Breast epithelium (tissue), 3 donors: ENCODE measurements around the gene MRPL47.
A peak's percentile ranks its signal among the peaks of the same experiment; 100 is the strongest.

Source experiments
- POLR2A ChIP-seq: fragments of 450-650 bp; IDR thresholded peaks from one replicate; pipeline ENCODE4 v1.6.1; 2016; ENCODE audit warnings: antibody characterized with exemption, mild to moderate bottlenecking, moderate library complexity
- POLR2AphosphoS5 ChIP-seq, 3 donors: sonication (generic); formaldehyde crosslinking; IDR thresholded peaks; one replicate each; pipeline ENCODE4 v1.6.1; 2017; ENCODE audit warnings: antibody characterized with exemption in 3 of 3
- TF ChIP-seq, protein P1 (sequence below), 3 donors: fragments of 450-650 bp; IDR thresholded peaks; one replicate each; pipeline ENCODE4 v1.5.1; 2016 to 2017; ENCODE audit warnings: antibody characterized with exemption in 3 of 3, mild to moderate bottlenecking in 3 of 3, moderate library complexity in 3 of 3

DNA sequence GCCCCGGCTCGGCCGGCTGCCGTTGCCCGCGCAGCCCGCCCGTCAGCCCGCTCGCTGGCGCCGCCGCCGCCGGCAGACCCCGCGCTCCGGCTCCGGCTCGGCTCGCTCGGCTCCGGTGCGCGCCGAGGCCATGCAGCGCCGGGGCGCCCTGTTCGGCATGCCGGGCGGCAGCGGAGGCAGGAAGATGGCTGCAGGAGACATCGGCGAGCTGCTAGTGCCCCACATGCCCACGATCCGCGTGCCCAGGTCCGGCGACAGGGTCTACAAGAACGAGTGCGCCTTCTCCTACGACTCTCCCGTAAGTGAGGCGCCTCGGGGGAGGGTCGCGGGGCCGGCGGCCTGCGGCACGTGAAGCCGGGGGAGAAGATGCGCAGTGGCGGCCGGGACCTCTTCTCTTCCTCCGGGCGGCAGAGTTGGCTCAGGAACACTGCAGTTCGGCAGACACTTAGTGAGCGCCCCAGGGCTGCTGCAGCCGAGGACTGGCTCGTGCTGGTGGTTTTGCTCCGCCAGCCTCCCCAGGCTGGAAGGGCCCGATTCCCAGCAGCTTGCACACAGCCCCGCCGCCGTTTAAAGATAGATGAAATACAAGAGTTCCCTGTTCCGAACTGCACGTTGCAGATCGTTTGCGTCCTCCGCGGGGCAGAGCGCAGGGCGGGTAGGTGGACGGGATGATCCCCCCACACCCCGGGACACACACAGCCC is 48.8 kb upstream of the MRPL47 start:
- TF ChIP-seq POLR2A: no peak
- TF ChIP-seq, protein P1, sequence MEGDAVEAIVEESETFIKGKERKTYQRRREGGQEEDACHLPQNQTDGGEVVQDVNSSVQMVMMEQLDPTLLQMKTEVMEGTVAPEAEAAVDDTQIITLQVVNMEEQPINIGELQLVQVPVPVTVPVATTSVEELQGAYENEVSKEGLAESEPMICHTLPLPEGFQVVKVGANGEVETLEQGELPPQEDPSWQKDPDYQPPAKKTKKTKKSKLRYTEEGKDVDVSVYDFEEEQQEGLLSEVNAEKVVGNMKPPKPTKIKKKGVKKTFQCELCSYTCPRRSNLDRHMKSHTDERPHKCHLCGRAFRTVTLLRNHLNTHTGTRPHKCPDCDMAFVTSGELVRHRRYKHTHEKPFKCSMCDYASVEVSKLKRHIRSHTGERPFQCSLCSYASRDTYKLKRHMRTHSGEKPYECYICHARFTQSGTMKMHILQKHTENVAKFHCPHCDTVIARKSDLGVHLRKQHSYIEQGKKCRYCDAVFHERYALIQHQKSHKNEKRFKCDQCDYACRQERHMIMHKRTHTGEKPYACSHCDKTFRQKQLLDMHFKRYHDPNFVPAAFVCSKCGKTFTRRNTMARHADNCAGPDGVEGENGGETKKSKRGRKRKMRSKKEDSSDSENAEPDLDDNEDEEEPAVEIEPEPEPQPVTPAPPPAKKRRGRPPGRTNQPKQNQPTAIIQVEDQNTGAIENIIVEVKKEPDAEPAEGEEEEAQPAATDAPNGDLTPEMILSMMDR (IDR thresholded peaks at IDR 0.05): no peak
- TF ChIP-seq POLR2AphosphoS5 (IDR thresholded peaks at IDR 0.05): peak in 1 of 3 donors; percentile 11
